Measurements from ENCODE around the gene TMEM59L. TPM values are rescaled to one million over a fixed set of nuclear protein-coding genes. Genes with fewer than 3 reads are reported as not detected.
A peak's percentile ranks its signal among the peaks of the same experiment; 100 is the strongest.

Gene TMEM59L
- total and polyA plus RNA-seq, 2 of the 13 experiments (the other 11 are each of a cell fraction or from before 2014, with no cell fraction given) = 0.97 to 5.5 TPM

GRCh38 chr19:18637673-18638630 is 25.3 kb downstream of the TMEM59L start:
- H3K9ac ChIP-seq (ENCODE audit: insufficient read depth, low read depth, low read length) = peak overlapping the region; percentile 79; the same call in 1 of the 2 replicates
- 61% methylated on average over 3 of the region's 3 CpGs for WGBS (ENCODE audit: low lambda C conversion rate)
- H3K27ac ChIP-seq (ENCODE audit: extremely low read length, insufficient read depth, low read length) = no peak overlapping the region
- H3K9me3 ChIP-seq (ENCODE audit: low read length) = no peaks in the 10 kb centered on the region
- CTCF ChIA-PET (ENCODE audit: low intra/inter-chr PET ratio, low total read pairs) = no interaction called here
- H3K4me3 ChIP-seq (replicated peaks in 1 of 3; ENCODE audit: insufficient read depth in 1 of 3, low read depth in 2 of 3, low read length in 3 of 3) = peak overlapping the region; percentile 81 to 91 (median 89)
- H3K36me3 ChIP-seq (replicated peaks in 1 of 2; ENCODE audit: control insufficient read depth in 1 of 2, insufficient read depth in 2 of 2, low read length in 2 of 2) = no peaks in the 10 kb centered on the region
- POLR2A ChIA-PET = no interaction called here
- BruUV-seq (replicated peaks) = no TSS peak
- intact Hi-C loops (cut with micrococcal nuclease; ENCODE audit: unreplicated experiment) (no loop called here), in situ Hi-C loops (cut with HindIII; ENCODE audit: extremely low pct_ligation_motif_present, low pct_unique_long_range_greater_than_20kb) (no loop called here)
- no peak for ATAC-seq
- H3K79me2 ChIP-seq (ENCODE audit: insufficient read depth, low read length) = peaks cover 8% of the 10 kb centered on the region
- DNase-seq (ENCODE audit: low spot score) = no peak
- H4K20me1 ChIP-seq (ENCODE audit: insufficient read depth, low read length) = no peaks in the 10 kb centered on the region
- peak overlapping the region; percentile 98 for H3K4me2 ChIP-seq (ENCODE audit: low read depth, low read length)
- peak; percentile 56 for FAIRE-seq
- H3K4me1 ChIP-seq (ENCODE audit: insufficient read depth, low read length) = peaks cover 40% of the 10 kb centered on the region
- no peak overlapping the region for H2AFZ ChIP-seq (ENCODE audit: low read length)
- peaks cover 0 to 6% of the 10 kb centered on the region in 2 experiments; a peak in 1 of 5 replicates for H3K27me3 ChIP-seq (ENCODE audit: control insufficient read depth in 1 of 2, insufficient read depth in 2 of 2, low read length in 2 of 2)
- TF ChIP-seq, protein P1, sequence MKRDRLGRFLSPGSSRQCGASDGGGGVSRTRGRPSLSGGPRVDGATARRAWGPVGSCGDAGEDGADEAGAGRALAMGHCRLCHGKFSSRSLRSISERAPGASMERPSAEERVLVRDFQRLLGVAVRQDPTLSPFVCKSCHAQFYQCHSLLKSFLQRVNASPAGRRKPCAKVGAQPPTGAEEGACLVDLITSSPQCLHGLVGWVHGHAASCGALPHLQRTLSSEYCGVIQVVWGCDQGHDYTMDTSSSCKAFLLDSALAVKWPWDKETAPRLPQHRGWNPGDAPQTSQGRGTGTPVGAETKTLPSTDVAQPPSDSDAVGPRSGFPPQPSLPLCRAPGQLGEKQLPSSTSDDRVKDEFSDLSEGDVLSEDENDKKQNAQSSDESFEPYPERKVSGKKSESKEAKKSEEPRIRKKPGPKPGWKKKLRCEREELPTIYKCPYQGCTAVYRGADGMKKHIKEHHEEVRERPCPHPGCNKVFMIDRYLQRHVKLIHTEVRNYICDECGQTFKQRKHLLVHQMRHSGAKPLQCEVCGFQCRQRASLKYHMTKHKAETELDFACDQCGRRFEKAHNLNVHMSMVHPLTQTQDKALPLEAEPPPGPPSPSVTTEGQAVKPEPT (CRISPR knock-in tag; IDR thresholded peaks at IDR 0.05; ENCODE audit: low read depth) = no peak
- TF ChIP-seq ZNF749 (CRISPR knock-in tag; IDR thresholded peaks at IDR 0.05; ENCODE audit: borderline replicate concordance) (no peak), ZNF367 (CRISPR knock-in tag; IDR thresholded peaks at IDR 0.05; ENCODE audit: borderline replicate concordance) (no peak), ZZZ3 (CRISPR knock-in tag; IDR thresholded peaks at IDR 0.05; ENCODE audit: borderline replicate concordance) (no peak), BCL6 (CRISPR knock-in tag; IDR thresholded peaks at IDR 0.05) (no peak), NFYB (CRISPR knock-in tag; IDR thresholded peaks at IDR 0.05) (no peak), ZNF225 (CRISPR knock-in tag; IDR thresholded peaks at IDR 0.05) (no peak), ZNF446 (CRISPR knock-in tag; IDR thresholded peaks at IDR 0.05) (no peak), REPIN1 (CRISPR knock-in tag; IDR thresholded peaks at IDR 0.05; ENCODE audit: borderline replicate concordance, low read depth) (0 out of 2 replicates have a peak, but pooled peaks have one; percentile 2), FOXJ3 (CRISPR knock-in tag; IDR thresholded peaks at IDR 0.05; ENCODE audit: borderline replicate concordance) (no peak), ZNF292 (CRISPR knock-in tag; IDR thresholded peaks at IDR 0.05; ENCODE audit: borderline replicate concordance, low read depth) (no peak), ZNF510 (CRISPR knock-in tag; IDR thresholded peaks at IDR 0.05; ENCODE audit: low read depth) (no peak), NR2C2 (CRISPR knock-in tag; IDR thresholded peaks at IDR 0.05; ENCODE audit: borderline replicate concordance) (no peak), LCORL (IDR thresholded peaks at IDR 0.05) (no peak), LCORL (CRISPR knock-in tag; IDR thresholded peaks at IDR 0.05) (0 out of 2 replicates have a peak, but pooled peaks have one; percentile 12)
- TF ChIP-seq, protein P2, sequence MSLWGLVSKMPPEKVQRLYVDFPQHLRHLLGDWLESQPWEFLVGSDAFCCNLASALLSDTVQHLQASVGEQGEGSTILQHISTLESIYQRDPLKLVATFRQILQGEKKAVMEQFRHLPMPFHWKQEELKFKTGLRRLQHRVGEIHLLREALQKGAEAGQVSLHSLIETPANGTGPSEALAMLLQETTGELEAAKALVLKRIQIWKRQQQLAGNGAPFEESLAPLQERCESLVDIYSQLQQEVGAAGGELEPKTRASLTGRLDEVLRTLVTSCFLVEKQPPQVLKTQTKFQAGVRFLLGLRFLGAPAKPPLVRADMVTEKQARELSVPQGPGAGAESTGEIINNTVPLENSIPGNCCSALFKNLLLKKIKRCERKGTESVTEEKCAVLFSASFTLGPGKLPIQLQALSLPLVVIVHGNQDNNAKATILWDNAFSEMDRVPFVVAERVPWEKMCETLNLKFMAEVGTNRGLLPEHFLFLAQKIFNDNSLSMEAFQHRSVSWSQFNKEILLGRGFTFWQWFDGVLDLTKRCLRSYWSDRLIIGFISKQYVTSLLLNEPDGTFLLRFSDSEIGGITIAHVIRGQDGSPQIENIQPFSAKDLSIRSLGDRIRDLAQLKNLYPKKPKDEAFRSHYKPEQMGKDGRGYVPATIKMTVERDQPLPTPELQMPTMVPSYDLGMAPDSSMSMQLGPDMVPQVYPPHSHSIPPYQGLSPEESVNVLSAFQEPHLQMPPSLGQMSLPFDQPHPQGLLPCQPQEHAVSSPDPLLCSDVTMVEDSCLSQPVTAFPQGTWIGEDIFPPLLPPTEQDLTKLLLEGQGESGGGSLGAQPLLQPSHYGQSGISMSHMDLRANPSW (CRISPR knock-in tag; IDR thresholded peaks at IDR 0.05; ENCODE audit: borderline replicate concordance) = no peak
- TF ChIP-seq, protein P3, sequence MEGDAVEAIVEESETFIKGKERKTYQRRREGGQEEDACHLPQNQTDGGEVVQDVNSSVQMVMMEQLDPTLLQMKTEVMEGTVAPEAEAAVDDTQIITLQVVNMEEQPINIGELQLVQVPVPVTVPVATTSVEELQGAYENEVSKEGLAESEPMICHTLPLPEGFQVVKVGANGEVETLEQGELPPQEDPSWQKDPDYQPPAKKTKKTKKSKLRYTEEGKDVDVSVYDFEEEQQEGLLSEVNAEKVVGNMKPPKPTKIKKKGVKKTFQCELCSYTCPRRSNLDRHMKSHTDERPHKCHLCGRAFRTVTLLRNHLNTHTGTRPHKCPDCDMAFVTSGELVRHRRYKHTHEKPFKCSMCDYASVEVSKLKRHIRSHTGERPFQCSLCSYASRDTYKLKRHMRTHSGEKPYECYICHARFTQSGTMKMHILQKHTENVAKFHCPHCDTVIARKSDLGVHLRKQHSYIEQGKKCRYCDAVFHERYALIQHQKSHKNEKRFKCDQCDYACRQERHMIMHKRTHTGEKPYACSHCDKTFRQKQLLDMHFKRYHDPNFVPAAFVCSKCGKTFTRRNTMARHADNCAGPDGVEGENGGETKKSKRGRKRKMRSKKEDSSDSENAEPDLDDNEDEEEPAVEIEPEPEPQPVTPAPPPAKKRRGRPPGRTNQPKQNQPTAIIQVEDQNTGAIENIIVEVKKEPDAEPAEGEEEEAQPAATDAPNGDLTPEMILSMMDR (CRISPR knock-in tag; IDR thresholded peaks at IDR 0.05) = peak; percentile 34; the same call in 1 of the 2 replicates
